Ectodermal cell (in vitro differentiated cells): ENCODE data around the gene GATB.

Experiments used
- H3K27ac ChIP-seq: 2 replicates; pipeline ENCODE4 v1.7.0; 2013; ENCODE audit warnings: mild to moderate bottlenecking, low read depth, low read length; ENCODE audit not compliant: insufficient read depth, poor library complexity, severe bottlenecking
- H3K27me3 ChIP-seq: 2 replicates; pipeline ENCODE4 v1.7.0; 2013; ENCODE audit warnings: mild to moderate bottlenecking, low read length; ENCODE audit not compliant: insufficient read depth, control insufficient read depth, poor library complexity, severe bottlenecking
- H3K36me3 ChIP-seq: one replicate; pipeline ENCODE4 v1.7.0; 2013; ENCODE audit warnings: low read length; ENCODE audit not compliant: control insufficient read depth, insufficient read depth
- H3K4me1 ChIP-seq: one replicate; pipeline ENCODE4 v1.7.0; 2013; ENCODE audit warnings: low read length; ENCODE audit not compliant: control insufficient read depth, insufficient read depth
- H3K4me3 ChIP-seq: 2 replicates; pipeline ENCODE4 v1.7.0; 2013; ENCODE audit warnings: low read depth, low read length, control low read depth; ENCODE audit not compliant: insufficient read depth
- H3K9me3 ChIP-seq: 2 replicates; pipeline ENCODE4 v1.7.0; 2013; ENCODE audit warnings: mild to moderate bottlenecking, low read length, moderate library complexity; ENCODE audit not compliant: control insufficient read depth
- WGBS, 2 experiments: methylation state at CpG; one replicate each; pipeline ENCODE4 v1.1.7; 2013; ENCODE audit warnings: missing lambda C conversion rate in 2 of 2; 5-methylcytosine and 5-hydroxymethylcytosine counted together

Gene GATB

DNA sequence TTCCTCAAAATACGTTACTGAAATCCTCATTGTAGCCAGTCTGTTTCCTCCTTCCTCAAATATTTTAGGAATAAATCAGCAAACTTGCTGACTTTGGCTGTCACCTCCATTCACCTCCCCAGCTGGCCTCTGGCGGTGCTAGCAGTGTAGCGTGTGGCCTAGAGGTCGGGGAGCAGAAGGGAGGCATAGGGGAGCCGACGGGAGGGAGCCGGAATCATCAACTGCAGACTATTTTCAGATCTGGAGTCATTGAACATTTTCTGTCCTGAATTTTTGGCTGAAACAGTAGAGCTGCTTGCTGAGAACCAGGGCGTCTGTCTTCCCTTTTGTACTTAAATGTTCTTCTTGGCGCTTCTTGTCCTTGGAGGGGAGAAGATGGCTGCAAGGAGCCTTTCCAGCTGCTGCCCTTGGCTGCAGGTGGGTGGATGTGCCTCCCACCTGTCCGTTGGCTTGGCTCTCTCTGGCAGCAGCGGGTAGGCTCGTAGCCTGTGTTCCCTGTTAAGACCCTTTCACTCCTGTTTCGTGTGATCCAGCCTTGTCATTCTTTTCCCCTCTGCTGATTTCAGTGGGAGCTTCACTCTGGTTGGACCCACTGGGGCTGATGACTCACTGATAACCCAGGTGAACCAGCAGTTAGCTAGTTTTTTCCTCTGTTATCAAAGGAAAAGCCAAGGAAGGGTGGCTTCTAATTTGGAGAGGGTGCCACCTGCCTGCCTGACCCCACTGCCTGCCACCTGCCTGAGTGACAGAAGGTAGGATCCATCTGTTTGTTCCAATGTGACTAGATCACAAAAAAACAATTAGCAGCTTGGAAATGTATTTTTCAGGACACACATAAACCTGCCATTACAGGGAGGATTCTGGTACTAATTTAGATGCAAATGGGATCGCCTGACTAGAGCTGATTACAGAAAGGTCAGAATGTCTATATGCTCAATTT, 135.9 kb downstream of the GATB start:
- H3K36me3 ChIP-seq: no peaks in the 10 kb centered on the region
- WGBS, 2 experiments: 92 to 93% methylated on average over 14 of the region's 14 CpGs
- H3K27me3 ChIP-seq: no peaks in the 10 kb centered on the region
- H3K9me3 ChIP-seq: no peaks in the 10 kb centered on the region
- H3K4me1 ChIP-seq: no peaks in the 10 kb centered on the region
- no peak overlapping the region for H3K4me3 ChIP-seq
- H3K27ac ChIP-seq: no peak overlapping the region
